ENCODE measurements around the gene CARMIL3.

CARMIL3 gene

GRCh38 chr14:24092505-24093206, 40.8 kb downstream of the CARMIL3 start:
- TF ChIP-seq CTCF (IDR thresholded peaks at IDR 0.05; ENCODE audit: insufficient read depth, low read depth, low read length, missing control alignments), result no peak
- H3K4me3 ChIP-seq (ENCODE audit: low read depth, low read length), result no peak overlapping the region

GRCh38 chr14:24093207-24093900, 41.5 kb downstream of the CARMIL3 start:
- DNase-seq (ENCODE audit: low read depth), result no peak
- peak overlapping the region; percentile 75 for H3K4me3 ChIP-seq (ENCODE audit: low read depth, low read length)
- TF ChIP-seq CTCF (IDR thresholded peaks at IDR 0.05; ENCODE audit: insufficient read depth, low read depth, low read length, missing control alignments), result no peak

More at GRCh38 chr14:24092505-24093206, 40.8 kb downstream of the CARMIL3 start:
- no peak for DNase-seq (ENCODE audit: low read depth)

GRCh38 chr14:24093901-24094840, 42.4 kb downstream of the CARMIL3 start, which contains the start of gene PCK2:
TSS of gene PCK2 (plus strand) at chr14:24094311. CDS start at chr14:24094406, 95 bp downstream.
- peak within 1 kb of the TSS; percentile 75 for H3K4me3 ChIP-seq (ENCODE audit: low read depth, low read length)
- peak; percentile 94 for DNase-seq (ENCODE audit: low read depth)
- TF ChIP-seq CTCF (IDR thresholded peaks at IDR 0.05; ENCODE audit: insufficient read depth, low read depth, low read length, missing control alignments), result no peak

GRCh38 chr14:24094841-24095270, 43.0 kb downstream of the CARMIL3 start:
- TF ChIP-seq CTCF (IDR thresholded peaks at IDR 0.05; ENCODE audit: insufficient read depth, low read depth, low read length, missing control alignments), result no peak
- DNase-seq (ENCODE audit: low read depth), result no peak
- peak overlapping the region; percentile 75 for H3K4me3 ChIP-seq (ENCODE audit: low read depth, low read length)

GRCh38 chr14:24095271-24096068, 43.7 kb downstream of the CARMIL3 start:
- peak overlapping the region; percentile 75 for H3K4me3 ChIP-seq (ENCODE audit: low read depth, low read length)
- DNase-seq (ENCODE audit: low read depth), result peak; percentile 96
- no peak for TF ChIP-seq CTCF (IDR thresholded peaks at IDR 0.05; ENCODE audit: insufficient read depth, low read depth, low read length, missing control alignments)

Data from GM12865 (cell line).